Measurements from ENCODE around the gene NFX1.

DNA sequence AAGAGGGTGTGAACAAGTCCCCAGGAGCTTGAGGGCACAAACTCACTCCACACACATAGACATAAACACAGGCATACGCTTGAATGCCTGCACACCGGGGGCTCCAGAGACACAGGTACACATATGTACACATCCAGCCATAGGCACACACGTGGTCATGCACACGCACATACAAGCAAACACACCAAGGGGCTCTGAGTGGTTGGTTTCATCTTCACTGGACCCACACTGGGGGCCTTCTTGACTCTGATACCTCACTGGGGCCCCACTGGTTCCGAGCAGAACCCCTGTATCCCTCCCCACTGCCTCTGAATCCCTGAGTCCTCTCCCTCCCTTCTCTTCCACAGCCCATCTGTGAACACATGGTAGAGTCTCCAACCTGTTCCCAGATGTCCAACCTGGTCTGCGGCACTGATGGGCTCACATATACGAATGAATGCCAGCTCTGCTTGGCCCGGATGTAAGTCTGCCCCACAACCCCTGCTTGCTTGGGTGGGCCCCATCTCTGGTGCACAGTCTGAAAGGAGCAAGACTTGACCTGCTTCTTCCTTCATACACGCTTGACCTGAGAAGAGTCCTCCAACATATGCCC, 44.0 kb upstream of the NFX1 start:
- no peak for TF ChIP-seq POLR2A (IDR thresholded peaks at IDR 0.05)
- TF ChIP-seq POLR2AphosphoS5 (IDR thresholded peaks at IDR 0.05): no peak
- TF ChIP-seq, protein P1, sequence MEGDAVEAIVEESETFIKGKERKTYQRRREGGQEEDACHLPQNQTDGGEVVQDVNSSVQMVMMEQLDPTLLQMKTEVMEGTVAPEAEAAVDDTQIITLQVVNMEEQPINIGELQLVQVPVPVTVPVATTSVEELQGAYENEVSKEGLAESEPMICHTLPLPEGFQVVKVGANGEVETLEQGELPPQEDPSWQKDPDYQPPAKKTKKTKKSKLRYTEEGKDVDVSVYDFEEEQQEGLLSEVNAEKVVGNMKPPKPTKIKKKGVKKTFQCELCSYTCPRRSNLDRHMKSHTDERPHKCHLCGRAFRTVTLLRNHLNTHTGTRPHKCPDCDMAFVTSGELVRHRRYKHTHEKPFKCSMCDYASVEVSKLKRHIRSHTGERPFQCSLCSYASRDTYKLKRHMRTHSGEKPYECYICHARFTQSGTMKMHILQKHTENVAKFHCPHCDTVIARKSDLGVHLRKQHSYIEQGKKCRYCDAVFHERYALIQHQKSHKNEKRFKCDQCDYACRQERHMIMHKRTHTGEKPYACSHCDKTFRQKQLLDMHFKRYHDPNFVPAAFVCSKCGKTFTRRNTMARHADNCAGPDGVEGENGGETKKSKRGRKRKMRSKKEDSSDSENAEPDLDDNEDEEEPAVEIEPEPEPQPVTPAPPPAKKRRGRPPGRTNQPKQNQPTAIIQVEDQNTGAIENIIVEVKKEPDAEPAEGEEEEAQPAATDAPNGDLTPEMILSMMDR (IDR thresholded peaks at IDR 0.05): no peak
- TF ChIP-seq EP300 (IDR thresholded peaks at IDR 0.05): no peak

All from stomach (tissue), 4 donors.